H1 (cell line): ENCODE data around the gene SMDT1. TPM values are rescaled to one million over a fixed set of nuclear protein-coding genes. Genes with fewer than 3 reads are reported as not detected.

Experiments used
- CBX8 ChIP-seq: fragments of 300-800, 300-1000 bp; sonication (generic); IDR thresholded peaks from 2 replicates; pipeline ENCODE4 v1.7.1; 2016; ENCODE audit warnings: low read depth, low read length, borderline replicate concordance
- CHD7 ChIP-seq: fragments of 300-600 bp; sonication (generic); IDR thresholded peaks from 2 replicates; pipeline ENCODE4 v1.7.1; 2012; ENCODE audit warnings: low read length, moderate library complexity, mild to moderate bottlenecking, inconsistent platforms; ENCODE audit not compliant: insufficient replicate concordance
- CTBP2 ChIP-seq: IDR thresholded peaks from 2 replicates; pipeline ENCODE4 v1.7.0; 2011; ENCODE audit warnings: borderline replicate concordance, mild to moderate bottlenecking, moderate library complexity, mixed read lengths, low read length; ENCODE audit not compliant: insufficient read depth, insufficient read length
- GABPA ChIP-seq: IDR thresholded peaks from 2 replicates; pipeline ENCODE4 v1.6.1; 2011; ENCODE audit warnings: mild to moderate bottlenecking, low read length, moderate library complexity, borderline replicate concordance; ENCODE audit not compliant: insufficient read depth
- SAP30 ChIP-seq: fragments of 300-600 bp; sonication (generic); IDR thresholded peaks from 2 replicates; pipeline ENCODE4 v1.7.1; 2012; ENCODE audit warnings: low read length, moderate library complexity, mild to moderate bottlenecking, inconsistent platforms; ENCODE audit not compliant: insufficient read depth, insufficient replicate concordance
- SIX5 ChIP-seq: IDR thresholded peaks from 2 replicates; pipeline ENCODE4 v1.6.1; 2011; ENCODE audit warnings: mild to moderate bottlenecking, low read depth, low read length
- SUZ12 ChIP-seq: fragments of 200-600 bp; sonication (generic); IDR thresholded peaks from 2 replicates; pipeline ENCODE4 v1.6.1; 2012; ENCODE audit warnings: mild to moderate bottlenecking, inconsistent platforms, low read length, moderate library complexity, mixed read lengths
- polyA plus RNA-seq, 7 experiments: library from polyadenylated mRNA; depleted of rRNA in 3 of 7; stranded (reverse) in 5 of 7; unstranded in 2 of 7; fragments of >200 nt in 5 of 7; fragments of 200-250 nt in 2 of 7; gene quantifications; 1 replicate in 5 of 7; 2 replicates in 1 of 7; 4 replicates in 1 of 7; pipeline versions ENCODE4 v1.2.1 to v1.2.3, GENCODE V29; 2011 to 2013; ENCODE audit warnings: missing spikeins in 2 of 7, mixed read lengths in 2 of 7
- total RNA-seq: library from RNA; stranded (reverse); fragmentation: NEBNext Ultra II Directional; extraction: Animal tissue kit (Norgen Biotek cat#: 25700); gene quantifications from 2 replicates; pipeline ENCODE4 v1.2.1, GENCODE V29; 2021
- TF ChIP-seq, protein P1 (sequence below): IDR thresholded peaks from 2 replicates; pipeline ENCODE4 v1.6.1; 2011; ENCODE audit warnings: low read depth, mild to moderate bottlenecking, low read length; ENCODE audit not compliant: insufficient read depth

SMDT1 gene
- total and polyA plus RNA-seq, 2 of the 8 experiments (the other 6 are each of a cell fraction or from before 2014, with no cell fraction given) = 34.9 to 35.6 TPM

DNA sequence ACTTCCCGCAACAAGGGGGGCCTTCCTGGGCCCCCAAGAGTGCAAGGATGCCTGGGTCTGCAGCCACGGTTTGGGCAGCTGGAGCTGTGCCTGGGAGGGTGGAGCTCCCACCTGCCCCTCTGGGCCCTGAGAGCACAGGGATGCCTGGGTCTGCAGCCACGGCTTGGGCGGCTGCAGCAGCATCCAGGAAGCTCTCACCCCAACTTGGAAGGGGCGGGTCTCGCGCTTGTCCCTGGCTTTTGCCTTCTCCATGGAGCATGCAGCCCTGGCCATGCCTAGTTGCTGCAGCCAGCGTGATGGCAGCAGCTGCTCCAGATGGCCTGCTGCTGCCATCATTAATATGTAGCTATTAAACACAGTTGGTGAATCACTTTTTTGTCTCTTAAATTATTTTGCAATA is 44.2 kb upstream of the SMDT1 start (continued):
- no peak for TF ChIP-seq CHD7
- no peak for TF ChIP-seq GABPA
- no peak for TF ChIP-seq SIX5
- no peak for TF ChIP-seq CBX8
- no peak for TF ChIP-seq SAP30
- TF ChIP-seq CTBP2 = no peak
- TF ChIP-seq, protein P1, sequence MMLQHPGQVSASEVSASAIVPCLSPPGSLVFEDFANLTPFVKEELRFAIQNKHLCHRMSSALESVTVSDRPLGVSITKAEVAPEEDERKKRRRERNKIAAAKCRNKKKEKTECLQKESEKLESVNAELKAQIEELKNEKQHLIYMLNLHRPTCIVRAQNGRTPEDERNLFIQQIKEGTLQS = no peak
- no peak for TF ChIP-seq SUZ12
